Right lobe of liver (tissue), 6 donors: Measurements from ENCODE around the gene ZNF768. TPM values are rescaled to one million over a fixed set of nuclear protein-coding genes. Genes with fewer than 3 reads are reported as not detected.

Source experiments
- ATAC-seq, 4 donors: fragments of 200-7000 bp; cut with Tn5 transposase; one replicate each; pipeline ENCODE4 v1.9.1; 2020; ENCODE audit warnings: mild to moderate bottlenecking in 4 of 4, moderate library complexity in 4 of 4
- DNase-seq, 3 donors: peaks; one replicate each; pipeline ENCODE4 v3.0.0-alpha.2; 2020
- H3K27ac ChIP-seq, 3 donors: fragments of 200-600 bp; one replicate each; pipeline ENCODE4 v1.8.0; 2022
- H3K27me3 ChIP-seq, 2 donors: fragments of 200-600 bp; one replicate each; pipeline ENCODE4 v1.8.0; 2022
- H3K36me3 ChIP-seq, 4 donors: fragments of 200-600 bp; sonication (generic) in 1 of 4; one replicate each; pipeline versions ENCODE4 v1.5.1 to v1.8.0; 2017 to 2022; ENCODE audit warnings: control low read depth in 1 of 4
- H3K4me1 ChIP-seq, 4 donors: fragments of 200-600 bp; sonication (generic) in 1 of 4; one replicate each; pipeline versions ENCODE4 v1.5.1 to v1.8.0; 2017 to 2022; ENCODE audit warnings: control low read depth in 1 of 4
- H3K4me3 ChIP-seq, 3 donors: fragments of 200-600 bp; one replicate each; pipeline ENCODE4 v1.8.0; 2022
- H3K9me3 ChIP-seq, 4 donors: fragments of 200-600 bp; sonication (generic) in 1 of 4; one replicate each; pipeline versions ENCODE4 v1.5.1 to v1.8.0; 2017 to 2022; ENCODE audit warnings: control low read depth in 1 of 4
- POLR2A ChIP-seq: fragments of 450-650 bp; IDR thresholded peaks from one replicate; pipeline ENCODE4 v1.6.1; 2017; ENCODE audit warnings: antibody characterized with exemption, mild to moderate bottlenecking
- WGBS: methylation state at CpG from one replicate; pipeline ENCODE4 v1.1.6; 2018; ENCODE audit warnings: low coverage, low lambda C conversion rate; ENCODE audit not compliant: insufficient coverage; ENCODE audit errors: missing lambda C conversion rate; 5-methylcytosine and 5-hydroxymethylcytosine counted together
- intact Hi-C, 2 donors: fragments of 100-400 bp; cut with DNase I; formaldehyde crosslinking; loops; one replicate each; pipeline versions ENCODE4 v1.11.2 to v1.14.1; 2022
- total RNA-seq, 6 experiments: library from RNA; depleted of rRNA in 2 of 6; stranded (reverse); fragments of >200 nt in 2 of 6; fragmentation: NEBNext Ultra II Directional in 3 of 6; extraction: Animal tissue kit (Norgen Biotek cat#: 25700) in 3 of 6; gene quantifications; one replicate each; pipeline versions ENCODE4 v1.1.0 to v1.2.4, GENCODE V29; 2016 to 2023
- TF ChIP-seq, protein P1 (sequence below), 4 donors: fragments of 200-600 bp in 3 of 4; fragments of 450-650 bp in 1 of 4; IDR thresholded peaks; one replicate each; pipeline versions ENCODE4 v1.5.1 to v1.8.0; 2016 to 2022; ENCODE audit warnings: antibody characterized with exemption in 4 of 4, mild to moderate bottlenecking in 2 of 4
- donor health status: DM: no; HTN: yes; CAD: no.
- donor health status: DM: no; HTN: no; CAD: no.
- donor health status: DM: no; HTN: no; CAD: no.
- donor health status: DM: no; HTN: yes; CAD: no.
- donor health status: DM: no; HTN: yes; CAD: no.

The ZNF768 gene
- total RNA-seq, 6 experiments from 2014 or later = 14.7 to 21.2 (median 18.8) TPM

DNA sequence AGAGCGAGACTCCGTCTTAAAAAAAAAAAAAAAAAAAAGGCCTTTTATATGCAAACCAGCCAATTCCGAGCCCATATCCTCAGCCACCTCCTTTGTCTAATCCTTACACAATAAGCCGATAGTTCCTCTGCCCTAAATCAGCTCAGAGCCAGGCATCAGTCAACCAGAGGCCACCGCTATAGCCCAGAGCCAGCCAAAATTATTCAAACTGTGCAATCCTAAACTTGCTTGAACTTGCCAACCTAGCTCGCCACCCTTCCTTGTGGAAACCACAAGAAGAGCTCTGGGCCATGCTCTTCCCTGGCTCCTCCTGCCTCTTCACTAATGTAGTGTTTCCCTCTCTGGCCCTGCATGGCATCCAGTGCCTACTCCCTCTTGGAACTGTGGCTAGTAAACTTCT is 36.2 kb downstream of the ZNF768 start:
- 56% methylated on average over 4 of the region's 6 CpGs for WGBS

GRCh38 chr16:30488764-30489605 is 37.4 kb downstream of the ZNF768 start:
- peak; percentile 60 to 80 (median 79) for DNase-seq
- Histone ChIP-seq H3K4me1 (peaks cover 0 to 20% (median 5%) of the 10 kb centered on the region in 4 donors), H3K27ac (peak overlapping the region; percentile 38 to 72 (median 44)), H3K27me3 (no peaks in the 10 kb centered on the region), H3K4me3 (peak overlapping the region; percentile 9 to 28 (median 17)), H3K36me3 (peaks cover 0 to 4% (median 0%) of the 10 kb centered on the region in 4 donors), H3K9me3 (no peaks in the 10 kb centered on the region)
- 22% methylated on average over 8 of the region's 11 CpGs for WGBS
- intact Hi-C loops = no loop called here
- peak; percentile 81 to 92 (median 88) for ATAC-seq
- TF ChIP-seq, protein P1, sequence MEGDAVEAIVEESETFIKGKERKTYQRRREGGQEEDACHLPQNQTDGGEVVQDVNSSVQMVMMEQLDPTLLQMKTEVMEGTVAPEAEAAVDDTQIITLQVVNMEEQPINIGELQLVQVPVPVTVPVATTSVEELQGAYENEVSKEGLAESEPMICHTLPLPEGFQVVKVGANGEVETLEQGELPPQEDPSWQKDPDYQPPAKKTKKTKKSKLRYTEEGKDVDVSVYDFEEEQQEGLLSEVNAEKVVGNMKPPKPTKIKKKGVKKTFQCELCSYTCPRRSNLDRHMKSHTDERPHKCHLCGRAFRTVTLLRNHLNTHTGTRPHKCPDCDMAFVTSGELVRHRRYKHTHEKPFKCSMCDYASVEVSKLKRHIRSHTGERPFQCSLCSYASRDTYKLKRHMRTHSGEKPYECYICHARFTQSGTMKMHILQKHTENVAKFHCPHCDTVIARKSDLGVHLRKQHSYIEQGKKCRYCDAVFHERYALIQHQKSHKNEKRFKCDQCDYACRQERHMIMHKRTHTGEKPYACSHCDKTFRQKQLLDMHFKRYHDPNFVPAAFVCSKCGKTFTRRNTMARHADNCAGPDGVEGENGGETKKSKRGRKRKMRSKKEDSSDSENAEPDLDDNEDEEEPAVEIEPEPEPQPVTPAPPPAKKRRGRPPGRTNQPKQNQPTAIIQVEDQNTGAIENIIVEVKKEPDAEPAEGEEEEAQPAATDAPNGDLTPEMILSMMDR (IDR thresholded peaks at IDR 0.05) = no peak
- no peak for TF ChIP-seq POLR2A

More for the DNA sequence above, 36.2 kb downstream of the ZNF768 start:
- H3K4me3 ChIP-seq = no peak overlapping the region
- TF ChIP-seq, protein P1 (IDR thresholded peaks at IDR 0.05) = no peak
- no peak for TF ChIP-seq POLR2A
- H3K9me3 ChIP-seq = no peaks in the 10 kb centered on the region
- peaks cover 0 to 7% (median 0%) of the 10 kb centered on the region in 4 donors for H3K36me3 ChIP-seq
- H3K4me1 ChIP-seq = peaks cover 0 to 20% (median 5%) of the 10 kb centered on the region in 4 donors
- ATAC-seq (peak in 1 of 4 donors; percentile 61), DNase-seq (no peak)
- H3K27ac ChIP-seq = no peak overlapping the region
- intact Hi-C loops = no loop called here
- no peaks in the 10 kb centered on the region for H3K27me3 ChIP-seq

DNA sequence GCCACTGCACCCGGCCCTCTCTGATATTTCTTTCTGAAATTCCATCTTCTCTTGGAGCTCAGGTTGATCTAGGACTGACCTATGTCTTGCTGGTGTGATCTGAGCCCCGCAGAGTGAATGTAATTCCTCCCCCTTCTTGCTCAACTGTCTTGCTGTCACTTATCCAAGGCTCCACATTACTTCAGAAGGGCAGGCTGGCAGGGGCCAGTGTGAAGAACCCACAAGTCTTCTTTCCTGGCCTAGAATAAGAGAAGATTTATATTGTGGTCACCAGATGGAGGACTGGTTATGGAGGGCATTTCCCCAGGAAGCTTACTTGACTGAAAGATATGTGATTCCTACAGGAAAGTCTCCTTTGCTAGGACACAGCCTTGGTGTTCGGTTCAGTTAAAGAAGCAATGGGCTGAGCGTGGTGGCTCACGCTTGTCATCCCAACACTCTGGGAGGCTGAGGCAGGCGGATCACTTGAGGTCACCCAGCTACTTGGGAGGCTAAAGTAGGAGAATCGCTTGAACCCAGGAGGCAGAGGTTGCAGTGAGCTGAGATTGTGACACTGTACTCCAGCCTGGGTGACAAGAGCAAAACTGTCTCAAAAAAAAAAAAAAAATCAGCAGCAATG is 40.4 kb downstream of the ZNF768 start:
- no peaks in the 10 kb centered on the region for H3K36me3 ChIP-seq
- H3K4me3 ChIP-seq = no peak overlapping the region
- H3K27me3 ChIP-seq = no peaks in the 10 kb centered on the region
- intact Hi-C loops = no loop called here
- no peak for ATAC-seq
- H3K27ac ChIP-seq = no peak overlapping the region
- WGBS = 61% methylated on average over 5 of the region's 7 CpGs
- TF ChIP-seq, protein P1 (IDR thresholded peaks at IDR 0.05) = no peak
- no peak for TF ChIP-seq POLR2A
- peaks cover 0 to 15% (median 5%) of the 10 kb centered on the region in 4 donors for H3K4me1 ChIP-seq
- DNase-seq = no peak
- no peaks in the 10 kb centered on the region for H3K9me3 ChIP-seq

DNA sequence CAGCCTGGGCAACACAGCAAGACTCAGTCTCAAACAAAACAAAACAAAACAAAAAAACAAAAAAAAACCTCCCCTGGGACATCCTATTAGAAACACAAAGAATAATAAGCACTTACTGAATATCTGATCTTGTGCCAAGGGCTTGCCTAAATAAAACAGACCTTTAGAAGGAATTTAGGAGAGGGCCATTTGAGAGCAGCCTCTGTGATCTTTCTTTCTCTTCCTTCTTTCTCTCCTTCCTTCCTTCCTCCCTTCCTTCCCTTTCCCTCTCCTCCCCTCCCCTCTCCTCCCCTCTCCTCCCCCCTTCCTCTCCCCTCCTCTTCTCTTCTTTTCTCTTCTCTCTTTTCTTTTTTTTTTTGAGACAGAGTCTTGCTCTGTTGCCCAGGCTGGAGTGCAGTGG is 41.5 kb downstream of the ZNF768 start:
- intact Hi-C loops = no loop called here
- Histone ChIP-seq H3K4me3 (no peak overlapping the region), H3K9me3 (no peaks in the 10 kb centered on the region), H3K4me1 (peaks cover 0 to 10% (median 5%) of the 10 kb centered on the region in 4 donors), H3K36me3 (no peaks in the 10 kb centered on the region), H3K27ac (no peak overlapping the region), H3K27me3 (no peaks in the 10 kb centered on the region)
- TF ChIP-seq, protein P1 (IDR thresholded peaks at IDR 0.05) = no peak
- TF ChIP-seq POLR2A = no peak
- no peak for ATAC-seq
- DNase-seq = no peak
